Urothelium cell line (cell line): ENCODE measurements around the gene KLK7.

Experiments
- DNase-seq: peaks from one replicate; pipeline ENCODE4 v3.0.0; 2011; ENCODE audit warnings: low spot score, mixed read lengths
- FAIRE-seq: peaks from 2 replicates; lab custom pipeline; 2011; peaks lifted over from hg19 to GRCh38; lab: Jason Lieb, UNC

KLK7 gene

DNA sequence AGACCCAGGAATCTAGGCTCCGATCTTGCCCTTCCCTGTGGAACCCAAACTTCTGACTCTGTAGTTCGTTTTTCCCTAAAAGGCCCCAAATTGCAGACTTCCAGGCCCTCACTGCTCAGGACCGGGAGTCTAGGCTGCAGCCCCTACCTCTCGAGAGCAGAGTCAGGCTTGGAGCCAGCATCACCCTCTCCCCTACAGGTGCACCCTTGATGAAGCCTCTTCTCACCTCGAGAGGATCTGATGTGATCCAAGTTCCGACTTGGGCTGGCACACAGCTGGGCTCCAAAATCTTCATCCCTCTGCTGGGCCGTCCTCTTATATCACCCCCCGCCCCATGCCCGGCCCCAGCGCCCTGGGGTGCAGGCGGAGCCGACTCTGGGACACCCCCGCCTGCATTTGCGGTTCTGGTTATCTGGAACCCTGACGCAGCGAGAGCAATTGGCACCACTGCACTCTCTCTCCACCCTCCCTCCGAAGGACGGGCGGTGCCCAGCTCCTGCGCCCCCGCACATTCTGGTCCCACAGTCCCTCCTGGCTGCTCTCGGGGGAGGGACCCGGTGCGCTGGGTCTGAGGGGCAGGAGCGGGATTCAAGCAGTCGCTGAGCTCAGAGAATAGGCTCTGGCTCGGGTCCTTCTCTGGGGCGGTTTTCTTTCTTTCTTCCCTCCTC, at the start of gene KLK7:
TSS of gene KLK7 (minus strand) at position 293 of the 668 bp plus-strand sequence. CDS start 1,518 bp downstream, outside the sequence.
- FAIRE-seq (no peak), DNase-seq (no peak)

DNA sequence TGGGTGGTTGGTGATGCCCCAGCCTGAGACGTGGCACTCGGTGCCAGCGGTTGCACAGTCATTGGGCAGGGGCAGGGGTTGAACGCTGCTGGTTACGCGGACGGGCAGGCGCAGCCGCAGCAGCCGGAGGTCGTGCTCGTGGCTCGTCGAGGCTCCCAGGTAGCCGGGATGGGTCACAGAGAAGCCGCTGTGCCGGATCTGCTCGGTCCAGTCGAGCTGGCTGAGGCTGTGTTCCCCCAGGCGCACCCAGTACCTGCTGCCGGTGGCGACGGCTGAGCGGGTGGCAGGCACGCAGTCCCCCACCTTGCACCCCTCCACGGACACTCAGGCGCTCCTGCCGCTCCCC, 48.1 kb upstream of the KLK7 start:
- FAIRE-seq (no peak), DNase-seq (no peak)

- FAIRE-seq (no peak), DNase-seq (no peak)
Measured at GRCh38 chr19:51031220-51031879, 47.6 kb upstream of the KLK7 start.

DNA sequence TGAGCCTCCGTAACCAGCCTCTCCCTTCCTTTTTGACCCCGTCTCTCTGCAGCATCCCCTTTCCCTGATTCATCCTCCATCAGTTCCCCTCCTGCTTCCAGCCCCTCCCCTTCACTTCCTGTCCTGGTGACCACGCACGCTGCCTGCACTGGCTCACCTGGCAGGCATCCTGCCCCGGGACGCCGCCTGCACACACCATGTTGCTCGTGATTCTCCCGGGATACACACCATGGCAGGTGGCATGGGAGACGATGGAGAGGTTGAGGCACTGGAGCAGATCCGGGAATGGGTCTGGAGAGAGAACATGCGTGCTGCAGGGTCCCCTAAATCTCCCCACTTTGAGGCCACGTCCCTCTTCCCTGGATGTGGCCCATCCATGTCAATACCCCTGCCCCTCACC, 46.9 kb upstream of the KLK7 start:
- DNase-seq (peak; percentile 26), FAIRE-seq (peak; percentile 71)

DNA sequence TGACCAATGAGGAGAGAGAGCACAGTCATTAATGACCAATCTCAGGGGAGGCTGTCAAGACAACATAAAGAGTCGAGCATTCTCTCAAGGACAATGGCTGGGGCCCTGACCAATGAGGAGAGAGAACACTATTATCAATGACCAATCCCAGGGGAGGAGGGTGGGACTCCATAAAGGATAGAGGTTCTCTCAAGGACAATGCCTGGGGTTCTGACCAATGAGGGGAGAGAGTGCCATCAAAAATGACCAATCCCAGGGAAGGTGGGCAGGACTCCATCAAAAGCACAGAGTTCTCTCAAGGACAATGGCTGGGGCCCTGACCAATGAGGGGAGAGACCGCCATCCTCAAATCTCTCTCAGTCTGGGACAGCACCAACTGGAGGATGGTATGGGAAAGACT, 46.0 kb upstream of the KLK7 start:
- FAIRE-seq (no peak), DNase-seq (no peak)

DNA sequence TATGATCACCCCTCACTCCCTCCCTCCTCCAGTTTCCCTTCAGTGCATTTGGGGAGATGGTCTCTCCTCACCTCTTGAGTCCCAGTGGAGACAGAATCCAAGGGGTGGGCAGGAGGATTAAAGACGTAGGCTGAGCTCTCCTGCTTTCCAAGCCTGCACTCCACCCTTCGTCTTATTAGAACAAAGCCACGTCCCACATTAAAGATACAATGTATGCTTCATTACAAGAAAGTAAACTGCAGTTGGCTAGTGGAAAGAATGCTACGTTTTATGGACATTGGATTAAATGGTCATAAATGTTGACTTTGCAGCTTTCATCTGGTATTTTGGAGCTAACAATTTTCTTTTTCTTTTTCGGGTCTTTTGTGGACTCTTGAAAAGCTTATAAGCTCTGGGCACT, 44.2 kb upstream of the KLK7 start:
- DNase-seq (no peak), FAIRE-seq (no peak)

DNA sequence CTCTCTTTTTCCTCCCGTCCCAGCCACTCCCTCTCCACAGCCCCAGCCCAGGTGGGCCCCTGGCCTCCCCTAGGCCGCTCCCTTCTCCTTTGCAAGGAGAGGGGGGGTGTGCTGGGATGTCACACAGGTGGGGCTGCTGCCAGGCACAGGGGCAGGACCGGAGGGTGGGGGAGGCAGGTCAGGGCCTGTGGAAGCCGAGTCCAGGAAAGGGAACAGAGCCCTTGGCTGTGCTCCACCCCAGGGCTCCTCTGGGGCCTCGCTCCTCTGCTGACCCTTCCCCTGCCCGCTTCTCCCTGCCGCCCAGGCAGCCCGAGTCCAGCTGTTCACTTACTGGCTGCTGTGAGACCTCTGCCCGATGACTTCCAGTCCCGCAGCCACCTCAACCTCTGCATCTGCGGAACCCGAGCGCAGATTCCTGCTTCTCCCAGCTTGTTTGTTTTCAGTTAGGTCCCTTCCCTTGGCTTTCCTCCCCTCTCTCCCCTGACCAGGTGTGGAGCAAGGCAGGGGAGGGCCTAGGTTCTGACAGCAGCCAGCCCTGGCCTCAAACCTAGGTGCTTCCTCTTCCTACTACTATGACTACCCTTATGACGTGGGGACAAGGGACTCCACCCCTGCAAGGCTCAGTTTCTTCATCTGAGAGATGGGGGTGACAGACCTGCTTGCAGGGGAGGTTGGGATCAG, 43.5 kb upstream of the KLK7 start:
- DNase-seq (no peak), FAIRE-seq (no peak)

- FAIRE-seq, result no peak
- DNase-seq, result no peak
Measured at GRCh38 chr19:51026554-51026831, 42.8 kb upstream of the KLK7 start, which contains the start of gene KLK11. TSS of gene KLK11 (minus strand) at chr19:51026616. CDS start at chr19:51025631, 985 bp downstream.

DNA sequence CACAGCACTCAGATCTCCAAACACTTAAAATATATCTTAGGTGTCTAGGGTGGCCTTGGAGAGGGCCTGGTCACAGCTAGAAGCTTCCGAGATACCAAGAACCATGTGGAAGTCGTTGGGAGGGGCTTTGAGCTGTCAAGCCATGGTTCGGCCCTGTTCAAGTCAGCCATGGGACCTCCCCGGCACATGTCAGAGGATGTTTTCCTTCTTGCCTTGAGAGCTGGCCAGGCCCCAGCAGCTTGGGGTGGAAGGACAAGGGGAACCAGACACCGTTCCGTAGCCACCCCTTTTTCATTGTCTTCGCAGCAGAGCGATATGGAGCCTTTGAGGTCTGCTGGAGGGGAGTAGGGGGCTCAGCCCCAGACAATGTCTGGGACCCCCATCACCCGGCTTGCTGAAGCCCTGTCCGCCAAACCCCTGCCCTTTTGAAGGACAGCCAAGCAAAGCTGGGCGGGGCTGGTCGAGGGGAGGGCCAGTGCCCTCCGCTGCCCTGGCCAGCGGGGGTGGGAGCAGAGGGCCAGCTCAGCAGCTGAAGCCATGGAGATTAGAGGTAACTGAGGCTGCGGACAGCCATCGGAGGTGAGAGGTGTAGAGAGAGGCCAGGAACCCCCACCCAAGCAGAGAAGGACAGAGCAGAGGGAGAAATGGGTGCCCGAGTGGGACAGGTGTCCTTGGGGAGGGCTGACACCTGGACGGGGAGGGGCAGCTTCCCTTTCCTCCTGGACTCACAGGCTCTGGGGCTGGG, 42.3 kb upstream of the KLK7 start:
- DNase-seq, result no peak
- no peak for FAIRE-seq

- FAIRE-seq (no peak), DNase-seq (no peak)
Measured at GRCh38 chr19:51025401-51025800, 41.7 kb upstream of the KLK7 start.

DNA sequence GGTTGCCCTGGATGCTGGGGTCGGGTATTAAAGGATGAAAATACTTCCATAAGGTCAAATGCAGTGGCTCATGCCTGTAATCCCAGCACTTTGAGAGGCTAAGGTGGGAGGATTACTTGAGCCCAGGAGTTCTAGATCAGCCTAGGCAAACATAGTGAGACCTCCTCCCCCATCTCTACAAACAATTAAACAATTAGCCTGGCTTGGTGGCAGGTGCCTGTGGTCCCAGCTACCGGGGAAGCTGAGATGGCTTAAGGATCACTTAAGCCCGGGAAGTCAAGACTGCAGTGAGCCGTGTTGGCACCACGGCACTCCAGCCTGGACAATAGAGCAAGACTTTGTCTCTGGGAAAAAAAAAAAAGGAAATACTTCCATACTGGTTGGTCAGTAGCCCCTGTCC, 41.2 kb upstream of the KLK7 start:
- FAIRE-seq (no peak), DNase-seq (no peak)

GRCh38 chr19:51023946-51024345, 40.2 kb upstream of the KLK7 start:
- no peak for DNase-seq
- FAIRE-seq, result no peak

- DNase-seq, result no peak
- no peak for FAIRE-seq
Measured at GRCh38 chr19:51022526-51022925, 38.8 kb upstream of the KLK7 start.

- DNase-seq (no peak), FAIRE-seq (no peak)
Measured at GRCh38 chr19:51020988-51021651, 37.4 kb upstream of the KLK7 start.

DNA sequence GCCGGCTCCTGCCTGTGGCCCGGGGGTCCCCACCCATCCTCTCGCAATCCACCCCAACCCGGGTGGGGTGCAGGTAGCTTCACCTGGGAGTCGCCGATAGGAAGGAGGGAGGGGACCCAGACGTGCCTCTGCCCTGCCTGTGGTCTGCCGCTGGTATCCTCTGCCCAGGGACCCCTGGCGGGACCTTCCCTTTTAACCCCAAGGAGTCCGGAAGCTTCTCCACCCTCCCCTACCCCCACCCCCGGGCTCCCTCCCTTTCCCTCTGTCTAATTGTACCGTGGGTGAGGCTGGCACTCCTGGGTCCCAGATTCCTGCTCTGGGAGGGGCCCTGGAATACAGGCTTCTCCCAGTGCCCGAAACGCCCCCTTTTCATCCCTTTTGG, 35.8 kb upstream of the KLK7 start, which contains the start of gene KLK10:
TSS of gene KLK10 (minus strand) at position 166 of the 382 bp plus-strand sequence. CDS start 579 bp downstream, outside the sequence.
- FAIRE-seq (no peak), DNase-seq (no peak)

- DNase-seq, result no peak
- no peak for FAIRE-seq
Measured at GRCh38 chr19:51018745-51019543, 35.2 kb upstream of the KLK7 start.

GRCh38 chr19:51016798-51017683, 33.3 kb upstream of the KLK7 start:
- DNase-seq (peak; percentile 67), FAIRE-seq (no peak)

- DNase-seq (no peak), FAIRE-seq (no peak)
Measured at GRCh38 chr19:51015691-51016267, 32.1 kb upstream of the KLK7 start.

- FAIRE-seq (no peak), DNase-seq (no peak)
Measured at GRCh38 chr19:51014242-51014641, 30.5 kb upstream of the KLK7 start.
